Erythroblast (primary cell): Measurements from ENCODE around the gene ZNF74.

Experiments
- DNase-seq, 2 experiments: peaks; one replicate each; lab custom pipeline; 2025; lab: John Stamatoyannopoulos, UW
- GATA1 ChIP-seq: IDR thresholded peaks from 2 replicates; pipeline ENCODE4 v1.6.1; 2011; ENCODE audit warnings: low read depth, mild to moderate bottlenecking, control low read depth, low read length, moderate library complexity
- POLR2A ChIP-seq: IDR thresholded peaks from 2 replicates; pipeline ENCODE4 v1.6.1; 2011; ENCODE audit warnings: mild to moderate bottlenecking, low read length

The ZNF74 gene

GRCh38 chr22:20419664-20419951, 25.7 kb downstream of the ZNF74 start:
- TF ChIP-seq POLR2A (no peak), GATA1 (no peak)
- no peak for DNase-seq

DNA sequence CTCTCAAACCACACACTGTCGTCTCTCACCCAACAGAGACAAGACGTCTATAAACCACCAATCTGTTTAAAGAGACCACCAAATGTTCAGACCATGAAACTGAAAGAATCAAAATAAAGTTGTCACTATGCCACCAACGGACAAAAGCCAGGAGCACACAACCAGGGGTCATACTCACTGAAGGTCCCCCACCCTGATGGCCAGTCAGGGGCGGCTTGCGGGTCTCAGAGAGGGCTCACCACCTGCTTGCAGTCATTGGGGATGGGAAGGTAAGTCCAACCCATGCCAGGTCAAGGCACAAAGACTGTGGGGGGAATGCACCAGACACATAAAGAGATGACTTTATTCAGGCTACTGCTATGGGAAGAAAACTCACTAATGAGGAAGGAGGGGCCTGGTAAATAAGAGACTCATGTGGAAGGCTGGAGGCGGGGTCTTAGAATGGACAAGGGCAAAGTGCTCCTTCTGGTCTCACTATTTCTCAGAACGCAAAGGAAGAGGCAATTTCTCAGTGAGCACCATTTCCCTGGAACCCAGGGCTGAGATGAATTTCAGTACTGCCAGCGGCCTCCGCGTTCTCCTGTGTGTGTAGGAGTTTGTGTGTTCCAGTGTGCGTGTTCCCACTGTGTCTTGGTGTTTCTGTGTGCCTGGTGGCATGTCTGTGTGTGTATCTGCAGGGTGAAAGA, 26.3 kb downstream of the ZNF74 start:
- no peak for DNase-seq
- TF ChIP-seq GATA1 (no peak), POLR2A (no peak)

GRCh38 chr22:20421507-20421874, 27.5 kb downstream of the ZNF74 start:
- no peak for TF ChIP-seq GATA1
- TF ChIP-seq POLR2A = no peak
- DNase-seq = no peak

DNA sequence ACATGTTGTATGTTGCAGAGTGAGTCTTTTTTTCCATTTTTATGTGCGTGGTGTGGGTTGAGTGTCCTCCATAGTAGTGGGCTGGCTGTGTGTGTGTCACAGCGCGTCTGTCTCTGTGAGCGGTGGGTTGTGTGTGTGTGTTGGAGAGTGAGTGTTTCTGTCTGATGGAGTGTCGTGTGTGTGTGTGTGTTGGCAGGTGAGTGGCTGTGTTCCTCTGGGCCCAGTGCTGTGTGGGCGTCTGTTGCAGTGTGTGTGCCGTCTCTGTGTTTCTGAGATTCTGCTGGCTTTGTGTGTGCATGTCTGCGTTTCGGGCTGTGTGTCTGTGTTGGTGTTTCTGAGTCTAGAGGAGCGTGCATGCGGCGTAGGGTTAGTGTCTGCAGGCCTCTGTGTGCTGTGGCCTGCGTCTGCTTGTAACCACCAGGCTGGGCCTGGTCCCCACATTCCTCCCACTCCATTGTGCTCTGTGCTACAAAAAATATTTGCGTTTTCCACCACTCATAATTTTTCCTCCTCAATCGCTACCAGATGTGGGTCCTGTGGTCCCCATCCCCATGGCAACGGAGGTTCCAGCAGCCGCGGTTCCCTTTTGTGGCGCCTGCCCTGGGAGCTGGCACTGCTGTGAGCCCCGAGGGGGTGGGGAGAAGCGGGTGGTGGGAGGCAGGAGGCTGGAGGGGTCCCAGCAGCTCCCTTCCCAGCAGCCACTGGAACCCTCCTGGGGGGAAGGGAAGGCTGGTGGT, 28.5 kb downstream of the ZNF74 start:
- TF ChIP-seq POLR2A = no peak
- TF ChIP-seq GATA1 = no peak
- DNase-seq = no peak

DNA sequence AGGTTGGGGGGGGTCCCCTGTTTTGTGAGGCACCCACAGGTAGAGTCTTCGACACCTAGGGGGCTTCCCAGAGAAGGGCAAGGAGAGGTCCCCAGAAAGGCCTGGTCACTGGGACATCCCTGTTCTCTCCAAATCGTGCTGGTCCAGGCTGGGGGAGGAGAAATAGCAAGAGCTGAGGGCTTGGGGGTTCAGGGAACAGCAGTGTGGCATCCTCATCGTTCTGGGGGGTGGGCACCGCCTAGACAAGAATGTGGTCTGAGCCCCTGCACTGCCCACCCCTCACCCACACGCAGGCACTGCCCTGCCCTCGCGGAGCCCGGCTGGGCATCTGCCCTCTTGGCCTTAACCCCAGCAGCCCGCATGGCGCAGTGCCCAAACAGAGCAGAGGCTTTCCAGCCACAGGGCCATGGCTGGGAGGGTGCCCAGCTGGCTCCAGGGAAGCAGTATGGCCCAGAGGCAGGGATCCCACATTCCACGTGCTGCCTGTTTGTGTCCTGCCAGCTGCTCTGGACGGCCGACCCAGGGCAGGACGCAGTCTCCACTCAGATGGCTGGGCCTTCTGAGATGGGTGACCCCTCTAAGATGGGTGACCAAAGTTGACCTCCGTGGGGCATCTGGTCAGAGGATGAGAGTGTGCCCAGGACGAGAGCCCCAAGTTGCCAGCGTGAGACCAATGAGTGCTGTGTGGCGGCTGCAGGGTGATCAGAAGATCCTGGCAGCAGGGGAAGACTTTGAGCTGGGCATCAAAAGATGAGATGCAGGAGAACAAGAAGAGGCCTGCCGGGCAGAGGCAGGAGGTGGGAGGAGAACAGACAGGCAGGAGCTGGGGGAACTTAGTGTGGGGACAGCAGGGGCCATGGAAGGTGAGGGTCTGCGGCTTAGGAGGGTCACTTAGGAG, 29.3 kb downstream of the ZNF74 start:
- no peak for DNase-seq
- no peak for TF ChIP-seq GATA1
- no peak for TF ChIP-seq POLR2A

GRCh38 chr22:20423906-20424551, 30.1 kb downstream of the ZNF74 start:
- TF ChIP-seq POLR2A = no peak
- no peak for TF ChIP-seq GATA1

DNA sequence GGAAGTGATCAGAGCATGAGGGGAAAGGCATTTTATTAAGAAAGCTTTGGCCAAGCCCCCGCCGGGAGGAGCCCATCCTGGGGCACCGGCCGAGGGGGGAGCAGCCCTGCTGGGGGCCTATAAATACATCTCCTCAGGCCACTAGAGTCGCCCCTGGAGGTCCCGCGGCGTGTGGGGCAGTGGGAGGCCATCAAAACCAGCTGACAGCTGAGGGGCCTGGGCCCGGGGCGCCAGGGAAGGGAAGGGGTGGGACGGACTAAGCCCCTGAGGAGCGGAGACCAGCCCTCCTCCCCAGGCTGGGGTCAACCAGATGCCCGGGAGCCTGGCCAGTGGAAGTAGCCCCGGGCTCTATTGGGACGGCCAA, 30.6 kb downstream of the ZNF74 start:
- DNase-seq = no peak
- no peak for TF ChIP-seq POLR2A
- TF ChIP-seq GATA1 = no peak

More at GRCh38 chr22:20423906-20424551, 30.1 kb downstream of the ZNF74 start:
- no peak for DNase-seq

DNA sequence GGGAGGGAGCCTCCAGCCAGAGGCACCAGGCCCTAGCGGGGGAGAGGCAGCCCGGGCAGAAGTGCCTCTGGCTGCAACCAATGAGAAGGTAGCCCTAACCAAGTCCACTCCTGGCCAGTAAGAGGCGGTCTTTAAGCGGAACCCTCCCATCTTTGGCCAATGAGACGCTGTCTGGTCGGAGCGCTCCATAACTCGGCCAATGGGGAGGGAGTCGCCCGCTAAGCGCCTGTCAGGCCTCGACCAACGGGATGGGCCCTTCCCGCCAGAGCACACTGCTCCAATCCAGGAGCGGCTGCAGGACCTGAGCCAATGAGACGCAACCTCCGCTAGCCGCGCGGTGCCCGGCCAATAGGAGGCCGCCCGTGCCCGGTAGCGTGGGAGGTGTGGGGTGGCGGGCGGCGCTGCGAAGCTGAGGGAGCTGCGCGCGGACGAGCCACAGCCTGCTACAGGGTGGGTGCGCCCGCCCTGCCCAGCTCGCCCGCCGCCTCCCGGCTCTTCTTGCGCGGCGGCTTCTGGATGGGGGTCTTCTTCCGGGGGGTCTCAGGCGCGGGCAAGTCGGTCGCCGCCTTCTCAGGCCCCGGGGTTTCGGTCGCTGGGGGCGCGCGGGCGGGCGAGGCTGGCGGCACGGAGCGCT, 31.1 kb downstream of the ZNF74 start:
- DNase-seq = peak; percentile 21 to 52
- TF ChIP-seq POLR2A = no peak
- no peak for TF ChIP-seq GATA1

DNA sequence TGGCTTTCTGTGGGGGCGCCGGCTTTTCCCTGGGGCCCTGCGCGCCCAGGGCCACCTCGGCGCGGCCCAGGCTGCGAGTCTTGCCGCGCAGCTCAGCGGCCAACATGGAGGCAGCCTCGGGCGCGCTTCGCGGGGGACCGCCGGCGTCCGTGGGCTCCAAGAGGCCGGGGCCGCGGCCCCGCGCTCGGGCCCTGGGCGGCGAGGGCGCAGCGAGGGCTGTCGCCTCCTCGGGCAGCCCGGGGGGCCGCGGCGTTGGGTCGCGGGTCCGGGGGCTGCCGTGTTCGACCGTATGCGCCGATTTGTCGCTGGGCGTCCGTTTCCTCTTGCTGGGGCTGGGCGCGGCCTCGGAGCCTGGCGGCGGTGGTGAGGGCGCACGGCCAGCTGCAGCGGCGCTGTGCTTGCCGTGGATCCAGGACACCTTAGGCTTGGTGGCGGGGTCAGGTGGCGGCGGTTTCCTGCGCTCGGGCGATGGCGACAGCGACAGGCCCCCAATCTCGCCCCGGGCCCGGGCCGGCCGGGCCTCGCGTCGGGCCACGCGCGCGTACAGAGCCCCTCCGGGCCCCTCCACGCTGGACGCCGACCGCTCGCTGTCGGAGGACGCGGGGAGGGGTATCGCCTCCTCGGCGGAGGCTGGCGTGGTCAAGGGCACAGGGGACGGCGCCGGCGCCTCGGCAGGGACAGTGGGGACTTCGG, 31.8 kb downstream of the ZNF74 start:
- DNase-seq = no peak
- TF ChIP-seq POLR2A = no peak
- no peak for TF ChIP-seq GATA1

GRCh38 chr22:20426259-20426615, 32.3 kb downstream of the ZNF74 start:
- DNase-seq = no peak
- TF ChIP-seq GATA1 = no peak
- TF ChIP-seq POLR2A = no peak

DNA sequence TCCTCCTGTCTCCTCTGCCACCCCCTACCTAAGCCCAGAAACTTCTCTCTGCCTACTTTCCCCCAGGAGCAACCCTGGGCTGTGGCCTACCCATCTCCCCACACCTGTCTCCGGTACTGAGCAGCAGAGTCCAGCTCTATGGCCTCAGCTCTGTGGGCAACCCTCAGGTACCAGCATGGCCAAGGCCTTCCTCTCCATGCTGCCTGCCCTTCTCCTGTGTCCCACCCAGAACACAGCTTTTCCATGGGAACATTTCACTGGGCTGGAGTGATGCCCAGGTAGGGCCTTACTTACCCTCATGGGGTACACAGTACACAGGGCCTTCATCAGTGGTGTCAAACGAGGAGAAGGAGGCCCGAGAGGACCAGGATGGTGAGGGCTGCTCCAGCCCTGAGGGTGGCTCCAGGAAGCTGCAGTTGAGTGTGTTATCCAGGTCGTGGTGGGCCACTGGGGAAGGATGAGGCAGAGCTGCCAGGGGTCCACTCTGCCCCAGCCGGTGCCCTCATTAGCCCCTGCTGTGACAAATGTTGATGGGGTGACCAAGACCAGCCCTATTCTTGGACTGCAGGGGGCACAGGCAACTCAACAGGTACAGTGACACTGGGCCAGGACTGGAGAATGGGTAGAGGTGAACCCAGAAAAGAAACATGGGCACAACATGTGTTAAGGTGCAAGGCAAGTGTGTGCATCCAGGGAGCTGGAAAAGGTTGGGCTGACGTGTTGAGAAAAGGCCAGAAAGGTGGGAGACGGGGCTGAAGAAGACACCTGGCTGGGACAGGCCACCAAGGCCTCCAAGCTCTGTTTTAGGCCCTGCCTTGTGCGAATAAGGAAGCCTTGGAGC, 33.4 kb downstream of the ZNF74 start:
- TF ChIP-seq POLR2A (no peak), GATA1 (no peak)
- DNase-seq = no peak

GRCh38 chr22:20427945-20428417, 34.0 kb downstream of the ZNF74 start:
- no peak for TF ChIP-seq POLR2A
- no peak for TF ChIP-seq GATA1
- no peak for DNase-seq
